ENCODE results near the gene CERS4. TPM values are rescaled to one million over a fixed set of nuclear protein-coding genes. Genes with fewer than 3 reads are reported as not detected.
A peak's percentile ranks its signal among the peaks of the same experiment; 100 is the strongest.

Gene CERS4
- total RNA-seq, 2 donors from 2014 or later: 170 to 176 TPM

GRCh38 chr19:8208119-8208921 is 850 bp upstream of the CERS4 start:
- H3K27ac ChIP-seq: peak overlapping the region; percentile 92 to 93
- H3K27me3 ChIP-seq (replicated peaks; ENCODE audit: insufficient read depth): no peaks in the 10 kb centered on the region
- peak overlapping the region; percentile 82 to 98 for H3K4me3 ChIP-seq
- peaks cover 15% of the 10 kb centered on the region for H3K4me1 ChIP-seq (replicated peaks)
- DNase-seq (ENCODE audit: low spot score): peak; percentile 70
- TF ChIP-seq POLR2A (IDR thresholded peaks at IDR 0.05) (no peak), POLR2AphosphoS5 (IDR thresholded peaks at IDR 0.05) (peak; percentile 59), CTCF (IDR thresholded peaks at IDR 0.05) (peak in 1 of 4 experiments; percentile 22)
- H3K9me3 ChIP-seq: no peaks in the 10 kb centered on the region
- H3K36me3 ChIP-seq: no peaks in the 10 kb centered on the region
- intact Hi-C loops (cut with DNase I): no loop called here
- 21% methylated on average over 35 of the region's 35 CpGs for WGBS

- Histone ChIP-seq H3K27ac (peak overlapping the region; percentile 92 to 93), H3K9me3 (no peaks in the 10 kb centered on the region), H3K27me3 (replicated peaks; ENCODE audit: insufficient read depth) (no peaks in the 10 kb centered on the region), H3K4me3 (peak overlapping the region; percentile 82 to 98), H3K4me1 (replicated peaks) (peaks cover 15% of the 10 kb centered on the region), H3K36me3 (no peaks in the 10 kb centered on the region)
- 3% methylated on average over 75 of the region's 78 CpGs for WGBS
- peak; percentile 12 for DNase-seq (ENCODE audit: low spot score)
- intact Hi-C loops (cut with DNase I): no loop called here
- peak; percentile 44 for TF ChIP-seq POLR2A (IDR thresholded peaks at IDR 0.05)
- TF ChIP-seq CTCF (IDR thresholded peaks at IDR 0.05): no peak
- peak; percentile 17 for TF ChIP-seq POLR2AphosphoS5 (IDR thresholded peaks at IDR 0.05)
Measured at GRCh38 chr19:8209462-8210378, 550 bp downstream of the CERS4 start.

- peak; percentile 36 for DNase-seq (ENCODE audit: low spot score)
- Histone ChIP-seq H3K27me3 (replicated peaks; ENCODE audit: insufficient read depth) (no peaks in the 10 kb centered on the region), H3K27ac (peak overlapping the region; percentile 92 to 93), H3K4me1 (replicated peaks) (peaks cover 10% of the 10 kb centered on the region), H3K4me3 (peak overlapping the region; percentile 82 to 98), H3K36me3 (no peaks in the 10 kb centered on the region), H3K9me3 (no peaks in the 10 kb centered on the region)
- intact Hi-C loops (cut with DNase I): no loop called here
- TF ChIP-seq POLR2A (IDR thresholded peaks at IDR 0.05) (no peak), POLR2AphosphoS5 (IDR thresholded peaks at IDR 0.05) (no peak), CTCF (IDR thresholded peaks at IDR 0.05) (no peak)
- WGBS: 73% methylated on average over 13 of the region's 13 CpGs
Measured at GRCh38 chr19:8210421-8211101, 1.4 kb downstream of the CERS4 start.

GRCh38 chr19:8212212-8212611 is 3.0 kb downstream of the CERS4 start:
- intact Hi-C loops (cut with DNase I): no loop called here
- Histone ChIP-seq H3K9me3 (no peaks in the 10 kb centered on the region), H3K36me3 (no peaks in the 10 kb centered on the region), H3K27ac (no peak overlapping the region), H3K4me3 (no peak overlapping the region), H3K27me3 (replicated peaks; ENCODE audit: insufficient read depth) (no peaks in the 10 kb centered on the region), H3K4me1 (replicated peaks) (peaks cover 6% of the 10 kb centered on the region)
- no peak for DNase-seq (ENCODE audit: low spot score)
- WGBS: 92% methylated on average over 6 of the region's 6 CpGs
- no peak for TF ChIP-seq POLR2A (IDR thresholded peaks at IDR 0.05)
- no peak for TF ChIP-seq CTCF (IDR thresholded peaks at IDR 0.05)
- no peak for TF ChIP-seq POLR2AphosphoS5 (IDR thresholded peaks at IDR 0.05)

Data from prostate gland (tissue), 2 donors.